HFF-Myc (cell line): ENCODE results near the gene CLDN9.

Experiments
- DNase-seq: peaks from one replicate; pipeline ENCODE4 v3.0.0-alpha.2; 2011; ENCODE audit warnings: low read depth; ENCODE audit errors: extremely low read depth
- H3K4me3 ChIP-seq: replicated peaks from 2 replicates; pipeline ENCODE4 v1.5.1; 2011; ENCODE audit warnings: low read depth, mild to moderate bottlenecking, control low read depth, low read length
- CTCF ChIP-seq: IDR thresholded peaks from 2 replicates; pipeline ENCODE4 v1.5.1; 2012; ENCODE audit warnings: mild to moderate bottlenecking, low read depth, low read length, control low read depth; ENCODE audit errors: missing control alignments

The CLDN9 gene

GRCh38 chr16:3012828-3013420 is at the start of gene CLDN9:
CLDN9 (plus strand) TSS chr16:3012923; CDS start chr16:3013363, 440 bp downstream.
- no peak for TF ChIP-seq CTCF
- DNase-seq, result no peak
- no peak within 1 kb of the TSS for H3K4me3 ChIP-seq

GRCh38 chr16:2963074-2963722 is 49.5 kb upstream of the CLDN9 start:
- no peak for DNase-seq
- peak overlapping the region; percentile 36 for H3K4me3 ChIP-seq
- no peak for TF ChIP-seq CTCF

GRCh38 chr16:2963723-2964474 is 48.8 kb upstream of the CLDN9 start, which contains the start of gene KREMEN2:
KREMEN2 (plus strand) TSS chr16:2964275; CDS start chr16:2964521, 246 bp downstream.
- DNase-seq, result no peak
- TF ChIP-seq CTCF, result no peak
- H3K4me3 ChIP-seq, result peak within 1 kb of the TSS; percentile 36

DNA sequence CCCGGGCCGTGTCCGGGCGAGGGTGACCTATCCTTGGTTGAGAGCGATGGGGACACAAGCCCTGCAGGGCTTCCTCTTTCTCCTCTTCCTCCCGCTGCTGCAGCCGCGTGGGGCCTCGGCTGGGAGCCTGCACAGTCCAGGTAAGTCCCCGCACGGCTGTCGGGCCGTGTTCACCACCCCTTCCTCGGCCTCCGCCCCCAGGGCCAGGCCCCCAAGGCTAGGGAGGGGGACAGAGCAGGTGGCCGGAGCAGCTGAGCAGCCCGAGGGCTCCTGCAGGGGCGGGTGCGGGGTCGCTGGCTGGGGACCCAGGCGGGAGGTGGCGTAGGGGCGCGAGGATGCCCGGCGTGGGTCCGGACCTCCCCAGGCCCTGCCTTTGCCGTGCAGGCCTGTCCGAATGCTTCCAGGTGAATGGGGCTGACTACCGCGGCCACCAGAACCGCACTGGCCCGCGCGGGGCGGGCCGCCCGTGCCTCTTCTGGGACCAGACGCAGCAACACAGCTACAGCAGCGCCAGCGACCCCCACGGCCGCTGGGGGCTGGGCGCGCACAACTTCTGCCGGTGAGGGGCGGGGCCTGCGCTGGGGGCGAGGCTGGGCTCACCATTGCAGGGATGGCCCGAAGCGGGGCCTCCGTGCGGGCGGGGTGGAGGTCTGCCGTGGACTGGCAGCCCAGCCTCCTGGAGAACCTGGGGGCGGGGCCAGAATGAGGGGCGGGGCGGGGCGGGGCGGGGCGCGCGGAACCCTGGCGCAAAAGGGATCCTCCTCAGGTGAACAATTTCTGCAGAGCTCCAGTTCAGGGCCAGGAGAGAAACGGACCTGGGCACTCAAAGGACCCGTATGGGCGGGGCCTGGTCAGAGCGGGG is 48.0 kb upstream of the CLDN9 start:
- H3K4me3 ChIP-seq, result peak overlapping the region; percentile 36
- no peak for TF ChIP-seq CTCF
- no peak for DNase-seq

GRCh38 chr16:2966043-2966807 is 46.5 kb upstream of the CLDN9 start:
- TF ChIP-seq CTCF, result no peak
- no peak for DNase-seq
- no peak overlapping the region for H3K4me3 ChIP-seq

DNA sequence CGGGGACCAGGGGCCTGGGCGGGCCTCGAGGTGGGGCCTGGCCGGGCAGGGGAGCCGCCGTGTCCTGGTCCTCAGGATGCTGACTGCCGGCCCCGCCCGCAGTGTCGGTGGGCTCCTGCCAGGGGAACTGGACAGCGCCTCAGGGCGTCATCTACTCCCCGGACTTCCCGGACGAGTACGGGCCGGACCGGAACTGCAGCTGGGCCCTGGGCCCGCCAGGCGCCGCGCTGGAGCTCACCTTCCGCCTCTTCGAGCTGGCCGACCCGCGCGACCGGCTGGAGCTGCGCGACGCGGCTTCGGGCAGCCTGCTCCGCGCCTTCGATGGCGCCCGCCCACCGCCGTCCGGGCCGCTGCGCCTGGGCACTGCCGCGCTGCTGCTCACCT is 45.9 kb upstream of the CLDN9 start:
- no peak for DNase-seq
- TF ChIP-seq CTCF, result no peak
- no peak overlapping the region for H3K4me3 ChIP-seq
